Ovary (tissue), 9 donors: ENCODE measurements around the gene DOK6. TPM values are rescaled to one million over a fixed set of nuclear protein-coding genes. Genes with fewer than 3 reads are reported as not detected.

Experiments
- DNase-seq, 5 donors: peaks; one replicate each; pipeline ENCODE4 v3.0.0-alpha.2; 2019 to 2020
- H3K27ac ChIP-seq, 2 donors: fragments of 200-600 bp; one replicate each; pipeline versions ENCODE4 v1.5.1 to v1.8.0; 2019 to 2022
- H3K27me3 ChIP-seq: fragments of 200-600 bp; one replicate; pipeline ENCODE4 v1.8.0; 2022
- H3K36me3 ChIP-seq: fragments of 200-600 bp; sonication (generic); one replicate; pipeline ENCODE4 v1.5.1; 2019
- H3K4me1 ChIP-seq: one replicate; pipeline ENCODE4 v1.8.1; 2013; ENCODE audit warnings: mild to moderate bottlenecking, moderate library complexity; ENCODE audit not compliant: insufficient read depth
- H3K4me3 ChIP-seq: fragments of 200-600 bp; sonication (generic); one replicate; pipeline ENCODE4 v1.5.1; 2017
- H3K9me3 ChIP-seq, 2 donors: fragments of 200-600 bp in 1 of 2; sonication (generic) in 1 of 2; one replicate each; pipeline versions ENCODE4 v1.5.1 to v1.8.1; 2013 to 2019; ENCODE audit warnings: mild to moderate bottlenecking in 1 of 2, moderate library complexity in 1 of 2
- EP300 ChIP-seq: sonication (generic); formaldehyde crosslinking; IDR thresholded peaks from one replicate; pipeline ENCODE4 v1.6.1; 2017; ENCODE audit warnings: antibody characterized with exemption
- POLR2A ChIP-seq: fragments of 450-650 bp; IDR thresholded peaks from one replicate; pipeline ENCODE4 v1.6.1; 2017; ENCODE audit warnings: antibody characterized with exemption, mild to moderate bottlenecking, moderate library complexity
- WGBS, 3 donors: extraction: QIAGEN DNeasy Blood & Tissue Kit in 1 of 3; methylation state at CpG; one replicate each; pipeline versions ENCODE4 v1.1.5 to v1.1.7; 2013 to 2017; 5-methylcytosine and 5-hydroxymethylcytosine counted together
- intact Hi-C, 4 donors: fragments of 100-400 bp; cut with DNase I; formaldehyde crosslinking; loops; one replicate each; pipeline versions ENCODE4 v1.11.0 to v1.15.1; 2022 to 2023
- polyA plus RNA-seq, 2 donors: library from polyadenylated mRNA; stranded (reverse); fragments of 200-250 nt in 1 of 2; fragments of 350-450 nt in 1 of 2; fragmentation: Illumina TruSeq in 1 of 2; extraction: RNeasy Lipid Tissue Mini Kit (QIAGEN cat#74804) in 1 of 2; gene quantifications; one replicate each; pipeline ENCODE4 v1.2.3, GENCODE V29; 2013 to 2014
- total RNA-seq, 7 donors: library from RNA; depleted of rRNA in 2 of 7; stranded (reverse); fragments of >200 nt in 2 of 7; fragmentation: NEBNext Ultra II Directional in 3 of 7; extraction: Animal tissue kit (Norgen Biotek cat#: 25700) in 3 of 7; gene quantifications; one replicate each; pipeline versions ENCODE4 v1.1.0 to v1.2.4, GENCODE V29; 2016 to 2023
- TF ChIP-seq, protein P1 (sequence below), 3 donors: fragments of 450-650 bp in 2 of 3; fragments of 200-600 bp in 1 of 3; IDR thresholded peaks; one replicate each; pipeline versions ENCODE4 v1.5.1 to v1.8.0; 2016 to 2022; ENCODE audit warnings: antibody characterized with exemption in 3 of 3, mild to moderate bottlenecking in 1 of 3
- donor health status: DM: no; HTN: no; CAD: no; lungs with moderate emphysema.
- donor health status: DM: no; HTN: no; CAD: no.
- donor health status: Bipolar disorder and iron deficiency.
- donor health status: DM: yes; HTN: yes; CAD: no.
- donor health status: DM: no; HTN: no; CAD: no.
- donor health status: DM: yes; HTN: yes; CAD: no.

DOK6 gene
- total and polyA plus RNA-seq, 9 donors = 1.3 to 4.4 (median 2.8) TPM

GRCh38 chr18:69813559-69813958, 412.9 kb downstream of the DOK6 start:
- Histone ChIP-seq H3K4me3 (no peak overlapping the region), H3K4me1 (no peaks in the 10 kb centered on the region), H3K36me3 (no peaks in the 10 kb centered on the region), H3K27ac (no peak overlapping the region), H3K9me3 (no peaks in the 10 kb centered on the region), H3K27me3 (no peaks in the 10 kb centered on the region)
- 82 to 96% (median 94%) methylated on average over 1 of the region's 1 CpG for WGBS, 3 donors
- intact Hi-C loops = no loop called here
- TF ChIP-seq, protein P1, sequence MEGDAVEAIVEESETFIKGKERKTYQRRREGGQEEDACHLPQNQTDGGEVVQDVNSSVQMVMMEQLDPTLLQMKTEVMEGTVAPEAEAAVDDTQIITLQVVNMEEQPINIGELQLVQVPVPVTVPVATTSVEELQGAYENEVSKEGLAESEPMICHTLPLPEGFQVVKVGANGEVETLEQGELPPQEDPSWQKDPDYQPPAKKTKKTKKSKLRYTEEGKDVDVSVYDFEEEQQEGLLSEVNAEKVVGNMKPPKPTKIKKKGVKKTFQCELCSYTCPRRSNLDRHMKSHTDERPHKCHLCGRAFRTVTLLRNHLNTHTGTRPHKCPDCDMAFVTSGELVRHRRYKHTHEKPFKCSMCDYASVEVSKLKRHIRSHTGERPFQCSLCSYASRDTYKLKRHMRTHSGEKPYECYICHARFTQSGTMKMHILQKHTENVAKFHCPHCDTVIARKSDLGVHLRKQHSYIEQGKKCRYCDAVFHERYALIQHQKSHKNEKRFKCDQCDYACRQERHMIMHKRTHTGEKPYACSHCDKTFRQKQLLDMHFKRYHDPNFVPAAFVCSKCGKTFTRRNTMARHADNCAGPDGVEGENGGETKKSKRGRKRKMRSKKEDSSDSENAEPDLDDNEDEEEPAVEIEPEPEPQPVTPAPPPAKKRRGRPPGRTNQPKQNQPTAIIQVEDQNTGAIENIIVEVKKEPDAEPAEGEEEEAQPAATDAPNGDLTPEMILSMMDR (IDR thresholded peaks at IDR 0.05) = no peak
- no peak for TF ChIP-seq POLR2A
- TF ChIP-seq EP300 = no peak
- no peak for DNase-seq

- Histone ChIP-seq H3K9me3 (no peaks in the 10 kb centered on the region), H3K27me3 (no peaks in the 10 kb centered on the region), H3K4me3 (no peak overlapping the region), H3K36me3 (no peaks in the 10 kb centered on the region), H3K27ac (no peak overlapping the region), H3K4me1 (no peaks in the 10 kb centered on the region)
- DNase-seq = no peak
- TF ChIP-seq POLR2A (no peak), EP300 (no peak)
- TF ChIP-seq, protein P1 (IDR thresholded peaks at IDR 0.05) = no peak
- 89 to 92% (median 90%) methylated on average over 4 of the region's 4 CpGs for WGBS, 3 donors
- intact Hi-C loops = no loop called here
Measured at GRCh38 chr18:69814861-69815385, 414.2 kb downstream of the DOK6 start.

DNA sequence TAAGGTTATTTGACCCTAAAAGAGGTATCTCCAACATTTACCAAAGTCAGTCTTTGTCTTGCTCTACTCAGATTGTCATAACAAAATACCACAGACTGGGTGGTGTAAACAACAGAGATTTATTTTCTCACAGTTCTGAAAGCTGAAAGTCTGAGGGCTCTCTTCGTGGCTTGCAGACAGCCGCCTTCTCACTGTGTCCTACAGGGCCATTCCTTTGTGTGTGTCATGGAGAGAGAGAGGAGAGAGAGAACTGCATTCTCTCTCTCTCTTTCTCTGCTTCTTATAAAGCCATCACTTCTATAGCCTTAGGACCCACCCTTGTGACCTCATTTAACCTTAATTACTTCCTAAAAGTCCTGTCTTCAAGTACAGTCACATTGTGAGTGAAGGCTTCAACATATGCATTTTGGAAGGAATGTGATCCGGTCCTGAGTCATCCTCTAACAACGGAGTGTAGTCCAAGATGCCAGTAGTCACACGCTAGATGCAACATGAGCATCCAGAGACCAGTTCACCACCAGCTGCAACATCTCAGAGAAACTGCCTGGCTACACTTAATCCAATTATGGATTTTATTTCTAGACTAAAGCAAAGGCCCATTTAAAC, 416.8 kb downstream of the DOK6 start:
- WGBS, 3 donors = 57 to 70% (median 69%) methylated on average over 5 of the region's 5 CpGs
- no peak overlapping the region for H3K4me3 ChIP-seq
- TF ChIP-seq, protein P1 (IDR thresholded peaks at IDR 0.05) = no peak
- TF ChIP-seq POLR2A (no peak), EP300 (no peak)
- intact Hi-C loops = no loop called here
- H3K4me1 ChIP-seq = no peaks in the 10 kb centered on the region
- no peaks in the 10 kb centered on the region for H3K27me3 ChIP-seq
- no peak overlapping the region for H3K27ac ChIP-seq
- no peak for DNase-seq
- H3K9me3 ChIP-seq = no peaks in the 10 kb centered on the region
- H3K36me3 ChIP-seq = no peaks in the 10 kb centered on the region

- H3K36me3 ChIP-seq = no peaks in the 10 kb centered on the region
- H3K27me3 ChIP-seq = no peaks in the 10 kb centered on the region
- TF ChIP-seq POLR2A (no peak), EP300 (no peak)
- TF ChIP-seq, protein P1 (IDR thresholded peaks at IDR 0.05) = no peak
- H3K9me3 ChIP-seq = no peaks in the 10 kb centered on the region
- WGBS, 3 donors = 71 to 74% (median 74%) methylated on average over 2 of the region's 2 CpGs
- no peak for DNase-seq
- intact Hi-C loops = no loop called here
- H3K27ac ChIP-seq = no peak overlapping the region
- H3K4me1 ChIP-seq = no peaks in the 10 kb centered on the region
- no peak overlapping the region for H3K4me3 ChIP-seq
Measured at GRCh38 chr18:69819460-69819859, 418.8 kb downstream of the DOK6 start.
